PC-9 (cell line): ENCODE data around the gene LKAAEAR1. TPM values are rescaled to one million over a fixed set of nuclear protein-coding genes. Genes with fewer than 3 reads are reported as not detected.

Experiments
- BruUV-seq: library from RNA; stranded (reverse); fragments of 400-500 nt; replicated peaks from 2 replicates; lab custom pipeline; 2021; lab: Mats Ljungman, UMichigan
- CTCF ChIA-PET: fragments of 300-600 bp; sonication (Branson Sonifier 250); formaldehyde crosslinking; loops from one replicate; lab custom pipeline; 2022; ENCODE audit warnings: antibody characterized with exemption; lab: Charles Lee
- POLR2A ChIA-PET: fragments of 300-600 bp; sonication (Branson Sonifier 250); formaldehyde crosslinking; loops from one replicate; lab custom pipeline; 2022; ENCODE audit warnings: antibody characterized with exemption; ENCODE audit not compliant: unreplicated experiment; lab: Charles Lee
- DNase-seq, 2 experiments: peaks; one replicate each; pipeline versions ENCODE4 v3.0.0 to v3.0.0-alpha.2; 2015 to 2022; ENCODE audit warnings: mixed read lengths in 1 of 2
- H2AFZ ChIP-seq: fragments of 200-600 bp; sonication (generic); 2 replicates; pipeline ENCODE4 v1.8.1; 2017; ENCODE audit warnings: antibody characterized with exemption
- H3F3A ChIP-seq: fragments of 200-600 bp; sonication (generic); 2 replicates; pipeline ENCODE4 v1.8.1; 2017; ENCODE audit warnings: antibody characterized with exemption, mild to moderate bottlenecking, low read depth; ENCODE audit not compliant: insufficient read depth
- H3K27ac ChIP-seq: fragments of 200-600 bp; sonication (generic); 2 replicates; pipeline ENCODE4 v1.6.1; 2016; ENCODE audit warnings: mixed run types
- H3K27me3 ChIP-seq: fragments of 200-600 bp; sonication (generic); 2 replicates; pipeline ENCODE4 v1.6.1; 2016; ENCODE audit warnings: low read depth, mixed run types; ENCODE audit not compliant: insufficient read depth
- H3K36me3 ChIP-seq: fragments of 200-600 bp; sonication (generic); 2 replicates; pipeline ENCODE4 v1.6.1; 2016; ENCODE audit warnings: low read depth, mixed run types
- H3K4me1 ChIP-seq: fragments of 200-600 bp; sonication (generic); replicated peaks from 2 replicates; pipeline ENCODE4 v1.6.1; 2016; ENCODE audit warnings: mixed run types; ENCODE audit not compliant: insufficient read depth
- H3K4me2 ChIP-seq: fragments of 200-600 bp; sonication (generic); 2 replicates; pipeline ENCODE4 v1.6.1; 2017; ENCODE audit warnings: mixed run types
- H3K4me3 ChIP-seq: fragments of 200-600 bp; sonication (generic); 2 replicates; pipeline ENCODE4 v1.6.1; 2016; ENCODE audit warnings: mixed run types
- H3K79me2 ChIP-seq: fragments of 200-600 bp; sonication (generic); 2 replicates; pipeline ENCODE4 v1.6.1; 2017; ENCODE audit warnings: low read depth, mixed run types
- H3K9me2 ChIP-seq: fragments of 200-600 bp; sonication (generic); 2 replicates; pipeline ENCODE4 v1.8.1; 2017; ENCODE audit warnings: mild to moderate bottlenecking; ENCODE audit not compliant: insufficient read depth
- H3K9me3 ChIP-seq: fragments of 200-600 bp; sonication (generic); 2 replicates; pipeline ENCODE4 v1.8.1; 2016; ENCODE audit warnings: low read depth; ENCODE audit not compliant: insufficient read depth
- H4K20me1 ChIP-seq: fragments of 200-600 bp; sonication (generic); 2 replicates; pipeline ENCODE4 v1.8.1; 2017; ENCODE audit not compliant: insufficient read depth
- CTCF ChIP-seq: fragments of 200-600 bp; sonication (generic); conservative IDR thresholded peaks from 2 replicates; pipeline ENCODE4 v1.6.1; 2017; ENCODE audit warnings: mixed run types, antibody characterized with exemption, mild to moderate bottlenecking, moderate library complexity
- EZH2 ChIP-seq: fragments of 200-600 bp; sonication (generic); IDR thresholded peaks from 2 replicates; pipeline ENCODE4 v1.8.0; 2017; ENCODE audit warnings: antibody characterized with exemption, low read depth
- intact Hi-C: fragments of 100-400 bp; cut with micrococcal nuclease; formaldehyde crosslinking; loops from one replicate; pipeline ENCODE4 v1.10.0; 2022; ENCODE audit not compliant: unreplicated experiment
- total RNA-seq: library from RNA; stranded (reverse); gene quantifications from 2 replicates; pipeline ENCODE4 v1.2.3, GENCODE V29; 2021

Gene LKAAEAR1
- total RNA-seq, 1 experiment from 2014 or later, result not detected

DNA sequence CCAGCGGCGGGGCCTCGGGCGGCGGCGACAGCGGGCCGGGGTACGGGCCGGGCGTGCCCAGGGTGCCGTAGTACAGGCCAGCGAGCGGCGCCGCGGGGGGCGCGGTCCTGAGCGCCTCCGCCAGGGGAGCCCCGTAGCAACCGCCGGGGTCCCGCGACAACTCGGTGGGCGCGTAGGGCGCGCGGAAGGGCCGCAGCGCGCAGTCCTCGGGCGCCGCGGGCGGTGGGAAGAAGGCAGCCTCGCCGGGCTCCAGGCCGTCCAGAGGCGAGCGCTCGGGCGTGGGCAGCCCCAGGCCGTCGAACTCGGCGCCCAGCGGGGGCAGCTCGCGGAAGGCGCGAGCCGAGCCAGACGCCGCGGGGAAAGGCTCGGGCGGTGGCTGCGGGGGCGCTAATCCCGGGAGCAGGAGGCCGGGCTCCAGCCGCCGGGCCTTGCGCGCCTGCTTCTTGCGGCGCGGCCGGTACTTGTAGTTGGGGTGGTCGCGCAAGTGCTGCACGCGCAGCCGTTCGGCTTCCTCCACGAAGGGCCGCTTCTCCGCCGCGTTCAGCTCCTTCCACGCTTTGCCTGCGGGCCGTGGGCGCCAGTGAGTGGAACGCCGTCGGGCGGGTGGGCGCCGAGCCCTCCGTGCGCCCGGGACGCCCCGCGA, 35.7 kb downstream of the LKAAEAR1 start:
- Histone ChIP-seq H3K4me2 (no peak overlapping the region), H3K4me3 (no peak overlapping the region), H3F3A (peaks cover 15% of the 10 kb centered on the region), H3K4me1 (peaks cover 17% of the 10 kb centered on the region), H2AFZ (no peak overlapping the region), H3K9me2 (no peaks in the 10 kb centered on the region), H3K9me3 (no peaks in the 10 kb centered on the region), H4K20me1 (no peaks in the 10 kb centered on the region), H3K36me3 (no peaks in the 10 kb centered on the region), H3K27me3 (peaks cover 29% of the 10 kb centered on the region), H3K79me2 (no peaks in the 10 kb centered on the region), H3K27ac (no peak overlapping the region)
- ChIA-PET CTCF (no interaction called here), POLR2A (no interaction called here)
- intact Hi-C loops, result no loop called here
- TF ChIP-seq CTCF (no peak), EZH2 (no peak)
- DNase-seq, result no peak
- no TSS peak for BruUV-seq

DNA sequence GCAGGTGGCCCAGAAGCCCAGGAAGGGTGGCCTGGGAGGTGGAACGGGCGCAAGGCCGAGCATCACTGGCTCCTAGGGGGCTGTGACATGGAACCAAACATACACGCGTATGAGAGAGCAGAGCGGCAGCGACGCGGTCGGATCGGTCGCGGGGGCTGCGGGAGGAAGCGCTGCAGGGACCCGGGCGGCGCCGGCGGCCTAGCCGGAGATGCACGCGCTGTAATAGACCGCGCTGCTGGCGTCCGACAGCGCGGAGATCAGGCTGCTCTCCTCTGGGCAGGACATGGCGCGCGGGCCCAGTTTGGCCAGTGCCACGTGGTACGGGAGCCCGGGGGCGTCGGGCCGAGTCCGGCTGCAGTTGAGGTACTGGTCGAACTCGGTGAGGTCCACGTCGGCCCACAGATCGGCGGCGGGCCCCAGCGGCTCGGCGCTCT, 36.2 kb downstream of the LKAAEAR1 start:
- Histone ChIP-seq H3K27me3 (peaks cover 29% of the 10 kb centered on the region), H3K9me3 (no peaks in the 10 kb centered on the region), H3F3A (peaks cover 18% of the 10 kb centered on the region), H3K4me3 (no peak overlapping the region), H3K9me2 (no peaks in the 10 kb centered on the region), H4K20me1 (no peaks in the 10 kb centered on the region), H3K36me3 (no peaks in the 10 kb centered on the region), H3K4me1 (peaks cover 17% of the 10 kb centered on the region), H3K27ac (no peak overlapping the region), H3K79me2 (no peaks in the 10 kb centered on the region), H3K4me2 (no peak overlapping the region), H2AFZ (no peak overlapping the region)
- CTCF ChIA-PET, result no interaction called here
- TF ChIP-seq CTCF (no peak), EZH2 (no peak)
- DNase-seq, result no peak
- POLR2A ChIA-PET, result no interaction called here
- intact Hi-C loops, result no loop called here
- BruUV-seq, result no TSS peak

- POLR2A ChIA-PET, result no interaction called here
- peaks cover 26% of the 10 kb centered on the region for H3K27me3 ChIP-seq
These were observed 37.2 kb downstream of the LKAAEAR1 start for GRCh38 chr20:64047046-64047389.

More at GRCh38 chr20:64047046-64047389, 37.2 kb downstream of the LKAAEAR1 start:
- CTCF ChIA-PET, result no interaction called here
- peaks cover 17% of the 10 kb centered on the region for H3K4me1 ChIP-seq
- no peak overlapping the region for H2AFZ ChIP-seq
- no peak overlapping the region for H3K4me3 ChIP-seq
- H3K79me2 ChIP-seq, result no peaks in the 10 kb centered on the region
- no peak overlapping the region for H3K4me2 ChIP-seq
- no TSS peak for BruUV-seq
- H3K36me3 ChIP-seq, result no peaks in the 10 kb centered on the region
- intact Hi-C loops, result no loop called here
- TF ChIP-seq CTCF, result no peak
- TF ChIP-seq EZH2, result no peak
- no peaks in the 10 kb centered on the region for H3K9me3 ChIP-seq
- H3K27ac ChIP-seq, result no peak overlapping the region
- no peak for DNase-seq
- H3F3A ChIP-seq, result peaks cover 18% of the 10 kb centered on the region
- H4K20me1 ChIP-seq, result no peaks in the 10 kb centered on the region
- H3K9me2 ChIP-seq, result no peaks in the 10 kb centered on the region
